Neutrophil (primary cell): ENCODE data around the gene EDIL3.

Experiments used
- H3K27ac ChIP-seq: fragments of 200-600 bp; sonication (generic); 2 replicates; pipeline ENCODE4 v1.5.1; 2016; ENCODE audit warnings: mild to moderate bottlenecking, moderate library complexity
- H3K27me3 ChIP-seq: fragments of 200-600 bp; sonication (generic); 2 replicates; pipeline ENCODE4 v1.6.0; 2016; ENCODE audit warnings: mild to moderate bottlenecking
- H3K36me3 ChIP-seq: fragments of 200-600 bp; sonication (generic); 2 replicates; pipeline ENCODE4 v1.5.1; 2017
- H3K4me1 ChIP-seq, 2 experiments: fragments of 200-600 bp in 1 of 2; sonication (generic) in 1 of 2; 1 replicate in 1 of 2; 2 replicates in 1 of 2; pipeline versions ENCODE4 v1.5.1 to v1.6.1; 2013 to 2016; ENCODE audit warnings: low read depth in 1 of 2, low read length in 1 of 2, mild to moderate bottlenecking in 1 of 2, moderate library complexity in 1 of 2; ENCODE audit not compliant: control insufficient read depth in 1 of 2, insufficient read depth in 1 of 2
- H3K4me3 ChIP-seq, 2 experiments: fragments of 200-600 bp in 1 of 2; sonication (generic) in 1 of 2; 1 replicate in 1 of 2; 2 replicates in 1 of 2; pipeline ENCODE4 v1.5.1; 2013 to 2016; ENCODE audit warnings: low read depth in 1 of 2, low read length in 1 of 2, mild to moderate bottlenecking in 1 of 2, moderate library complexity in 1 of 2
- H3K9me3 ChIP-seq: fragments of 200-600 bp; sonication (generic); 2 replicates; pipeline ENCODE4 v1.5.1; 2016
- TF ChIP-seq, protein P1 (sequence below): fragments of 200-600 bp; sonication (generic); IDR thresholded peaks from 2 replicates; pipeline ENCODE4 v1.5.1; 2016; ENCODE audit warnings: antibody characterized with exemption

EDIL3 gene

DNA sequence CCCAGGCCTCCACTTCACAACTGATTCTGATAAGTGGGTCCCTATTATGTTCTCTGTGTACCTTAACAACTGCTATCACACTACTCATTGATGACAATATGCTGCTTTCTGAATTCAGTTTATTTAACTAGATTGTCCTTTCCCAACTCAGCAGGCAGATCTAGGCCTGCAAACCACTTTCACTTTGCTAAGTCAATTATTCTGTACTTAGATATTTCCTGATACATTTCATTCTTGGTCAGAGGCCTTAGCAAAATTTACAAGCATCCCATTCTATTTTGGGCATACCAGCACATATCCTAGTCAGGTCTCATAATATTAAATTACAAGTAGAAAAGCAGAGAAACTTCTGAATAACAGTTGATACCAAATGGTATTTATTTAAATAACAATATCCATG lies 428.3 kb downstream of the EDIL3 start:
- Histone ChIP-seq H3K4me1 (no peaks in the 10 kb centered on the region), H3K9me3 (no peaks in the 10 kb centered on the region), H3K36me3 (no peaks in the 10 kb centered on the region), H3K4me3 (no peak overlapping the region), H3K27ac (no peak overlapping the region), H3K27me3 (no peaks in the 10 kb centered on the region)
- TF ChIP-seq, protein P1, sequence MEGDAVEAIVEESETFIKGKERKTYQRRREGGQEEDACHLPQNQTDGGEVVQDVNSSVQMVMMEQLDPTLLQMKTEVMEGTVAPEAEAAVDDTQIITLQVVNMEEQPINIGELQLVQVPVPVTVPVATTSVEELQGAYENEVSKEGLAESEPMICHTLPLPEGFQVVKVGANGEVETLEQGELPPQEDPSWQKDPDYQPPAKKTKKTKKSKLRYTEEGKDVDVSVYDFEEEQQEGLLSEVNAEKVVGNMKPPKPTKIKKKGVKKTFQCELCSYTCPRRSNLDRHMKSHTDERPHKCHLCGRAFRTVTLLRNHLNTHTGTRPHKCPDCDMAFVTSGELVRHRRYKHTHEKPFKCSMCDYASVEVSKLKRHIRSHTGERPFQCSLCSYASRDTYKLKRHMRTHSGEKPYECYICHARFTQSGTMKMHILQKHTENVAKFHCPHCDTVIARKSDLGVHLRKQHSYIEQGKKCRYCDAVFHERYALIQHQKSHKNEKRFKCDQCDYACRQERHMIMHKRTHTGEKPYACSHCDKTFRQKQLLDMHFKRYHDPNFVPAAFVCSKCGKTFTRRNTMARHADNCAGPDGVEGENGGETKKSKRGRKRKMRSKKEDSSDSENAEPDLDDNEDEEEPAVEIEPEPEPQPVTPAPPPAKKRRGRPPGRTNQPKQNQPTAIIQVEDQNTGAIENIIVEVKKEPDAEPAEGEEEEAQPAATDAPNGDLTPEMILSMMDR: no peak

DNA sequence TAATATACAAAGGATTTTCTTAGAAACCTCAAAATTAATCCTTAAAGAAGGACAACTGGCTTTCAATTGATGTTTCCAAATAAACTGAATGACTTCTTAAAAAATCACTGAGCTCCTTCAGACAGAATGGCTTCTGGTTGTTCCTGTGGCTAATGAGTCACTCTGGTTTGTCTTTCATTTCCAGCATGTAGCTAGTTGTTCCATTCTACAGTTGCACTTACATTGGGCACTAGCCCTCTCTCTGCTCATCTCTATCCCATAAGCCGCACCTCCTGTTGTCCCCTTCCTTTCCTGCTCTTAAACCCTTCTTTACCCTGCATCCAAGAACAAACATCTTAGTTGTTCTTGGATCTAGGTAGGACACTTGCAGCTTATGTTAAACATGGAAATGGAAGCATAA lies 428.8 kb downstream of the EDIL3 start:
- no peak overlapping the region for H3K27ac ChIP-seq
- H3K27me3 ChIP-seq: no peaks in the 10 kb centered on the region
- no peaks in the 10 kb centered on the region for H3K36me3 ChIP-seq
- H3K4me3 ChIP-seq: no peak overlapping the region
- TF ChIP-seq, protein P1: no peak
- no peaks in the 10 kb centered on the region for H3K9me3 ChIP-seq
- no peaks in the 10 kb centered on the region for H3K4me1 ChIP-seq

DNA sequence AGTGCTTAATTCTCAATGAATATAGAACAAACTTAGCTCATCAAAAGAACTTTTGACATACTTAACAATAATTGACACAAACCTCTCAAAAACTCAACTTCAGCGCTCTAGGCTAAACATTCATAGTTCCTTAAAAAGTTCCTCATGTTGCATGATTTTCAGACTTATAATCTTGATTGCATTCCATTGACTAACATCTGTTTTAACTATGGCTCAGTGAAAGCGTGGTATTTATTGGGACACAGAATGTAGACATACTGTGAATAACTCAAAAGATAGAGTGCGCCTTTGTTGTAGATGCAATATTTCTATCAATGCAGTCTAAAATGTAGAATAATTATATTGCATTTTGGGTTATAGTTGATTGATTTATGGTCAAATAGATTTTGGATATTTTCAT lies 436.9 kb downstream of the EDIL3 start:
- TF ChIP-seq, protein P1: no peak

DNA sequence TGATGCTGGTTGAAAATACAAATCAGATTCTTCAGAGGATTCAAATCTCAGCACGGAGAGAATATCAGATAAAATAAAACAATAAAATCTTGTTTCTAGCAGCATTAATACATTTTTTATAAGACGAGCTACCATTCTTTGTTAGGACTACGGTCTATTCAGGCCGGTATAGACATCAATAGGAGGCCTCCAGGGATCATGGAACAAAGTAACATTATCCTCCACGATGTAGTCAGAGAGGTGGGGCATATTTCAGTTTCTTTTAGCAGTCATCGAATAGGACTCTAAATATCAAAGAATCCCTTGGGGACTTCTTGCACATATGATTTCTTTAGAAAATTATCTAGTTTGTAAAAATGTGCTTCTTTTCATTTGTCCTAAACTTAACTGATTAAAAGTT lies 438.2 kb downstream of the EDIL3 start:
- Histone ChIP-seq H3K9me3 (no peaks in the 10 kb centered on the region), H3K27me3 (no peaks in the 10 kb centered on the region), H3K4me1 (no peaks in the 10 kb centered on the region), H3K4me3 (no peak overlapping the region), H3K27ac (no peak overlapping the region), H3K36me3 (no peaks in the 10 kb centered on the region)
- TF ChIP-seq, protein P1: no peak

More for the DNA sequence above, 436.9 kb downstream of the EDIL3 start:
- Histone ChIP-seq H3K9me3 (no peaks in the 10 kb centered on the region), H3K27ac (no peak overlapping the region), H3K4me3 (no peak overlapping the region), H3K4me1 (no peaks in the 10 kb centered on the region), H3K27me3 (no peaks in the 10 kb centered on the region), H3K36me3 (no peaks in the 10 kb centered on the region)

DNA sequence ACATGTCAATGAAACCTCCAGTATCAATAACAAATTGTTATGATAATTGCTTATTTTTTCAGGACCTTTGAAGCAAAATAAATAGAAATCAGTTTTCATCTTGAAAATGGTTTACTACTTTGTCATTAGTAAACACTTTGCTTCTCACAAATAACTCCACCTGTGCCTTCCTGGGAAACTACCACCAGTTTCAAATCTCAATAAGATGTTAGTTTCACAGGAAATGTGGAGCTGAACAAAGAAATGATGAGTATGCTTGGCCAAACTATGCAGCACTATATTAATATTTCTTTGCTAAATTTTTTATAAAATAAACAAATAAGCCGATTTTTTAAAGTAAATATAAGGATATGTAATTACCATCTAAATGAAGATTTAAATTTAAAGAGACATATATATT lies 442.5 kb downstream of the EDIL3 start:
- no peaks in the 10 kb centered on the region for H3K9me3 ChIP-seq

More for the DNA sequence above, 442.5 kb downstream of the EDIL3 start:
- H3K27me3 ChIP-seq: no peaks in the 10 kb centered on the region
- no peaks in the 10 kb centered on the region for H3K4me1 ChIP-seq
- H3K36me3 ChIP-seq: no peaks in the 10 kb centered on the region
- TF ChIP-seq, protein P1: no peak
- H3K4me3 ChIP-seq: no peak overlapping the region
- H3K27ac ChIP-seq: no peak overlapping the region
